Gastrocnemius medialis (tissue), 4 donors: ENCODE results near the gene PAK4.

ENCODE experiments used
- POLR2A ChIP-seq, 2 donors: fragments of 450-650 bp; IDR thresholded peaks; one replicate each; pipeline ENCODE4 v1.6.1; 2017; ENCODE audit warnings: antibody characterized with exemption in 2 of 2, mild to moderate bottlenecking in 2 of 2, moderate library complexity in 2 of 2
- TF ChIP-seq, protein P1 (sequence below), 5 experiments: fragments of 450-650 bp in 3 of 5; fragments of 200-600 bp in 2 of 5; sonication (generic) in 2 of 5; IDR thresholded peaks in 4 of 5; conservative IDR thresholded peaks in 1 of 5; 1 replicate in 4 of 5; 2 replicates in 1 of 5; pipeline ENCODE4 v1.5.1; 2016 to 2019; ENCODE audit warnings: antibody characterized with exemption in 5 of 5, mild to moderate bottlenecking in 3 of 5, moderate library complexity in 3 of 5

- TF ChIP-seq, protein P1, sequence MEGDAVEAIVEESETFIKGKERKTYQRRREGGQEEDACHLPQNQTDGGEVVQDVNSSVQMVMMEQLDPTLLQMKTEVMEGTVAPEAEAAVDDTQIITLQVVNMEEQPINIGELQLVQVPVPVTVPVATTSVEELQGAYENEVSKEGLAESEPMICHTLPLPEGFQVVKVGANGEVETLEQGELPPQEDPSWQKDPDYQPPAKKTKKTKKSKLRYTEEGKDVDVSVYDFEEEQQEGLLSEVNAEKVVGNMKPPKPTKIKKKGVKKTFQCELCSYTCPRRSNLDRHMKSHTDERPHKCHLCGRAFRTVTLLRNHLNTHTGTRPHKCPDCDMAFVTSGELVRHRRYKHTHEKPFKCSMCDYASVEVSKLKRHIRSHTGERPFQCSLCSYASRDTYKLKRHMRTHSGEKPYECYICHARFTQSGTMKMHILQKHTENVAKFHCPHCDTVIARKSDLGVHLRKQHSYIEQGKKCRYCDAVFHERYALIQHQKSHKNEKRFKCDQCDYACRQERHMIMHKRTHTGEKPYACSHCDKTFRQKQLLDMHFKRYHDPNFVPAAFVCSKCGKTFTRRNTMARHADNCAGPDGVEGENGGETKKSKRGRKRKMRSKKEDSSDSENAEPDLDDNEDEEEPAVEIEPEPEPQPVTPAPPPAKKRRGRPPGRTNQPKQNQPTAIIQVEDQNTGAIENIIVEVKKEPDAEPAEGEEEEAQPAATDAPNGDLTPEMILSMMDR (IDR thresholded peaks at IDR 0.05 in 4 of 5, conservative IDR thresholded peaks at IDR 0.05 in 1 of 5) = no peak
- no peak for TF ChIP-seq POLR2A (IDR thresholded peaks at IDR 0.05)
Observed at GRCh38 chr19:39207293-39207836, 81.8 kb downstream of the PAK4 start.
